Neutrophil (primary cell): ENCODE measurements around the gene PIK3R6.

Experiments
- H3K27ac ChIP-seq: fragments of 200-600 bp; sonication (generic); 2 replicates; pipeline ENCODE4 v1.5.1; 2016; ENCODE audit warnings: mild to moderate bottlenecking, moderate library complexity
- H3K27me3 ChIP-seq: fragments of 200-600 bp; sonication (generic); 2 replicates; pipeline ENCODE4 v1.6.0; 2016; ENCODE audit warnings: mild to moderate bottlenecking
- H3K36me3 ChIP-seq: fragments of 200-600 bp; sonication (generic); 2 replicates; pipeline ENCODE4 v1.5.1; 2017
- H3K4me1 ChIP-seq, 2 experiments: fragments of 200-600 bp in 1 of 2; sonication (generic) in 1 of 2; 1 replicate in 1 of 2; 2 replicates in 1 of 2; pipeline versions ENCODE4 v1.5.1 to v1.6.1; 2013 to 2016; ENCODE audit warnings: low read depth in 1 of 2, low read length in 1 of 2, mild to moderate bottlenecking in 1 of 2, moderate library complexity in 1 of 2; ENCODE audit not compliant: control insufficient read depth in 1 of 2, insufficient read depth in 1 of 2
- H3K4me3 ChIP-seq, 2 experiments: fragments of 200-600 bp in 1 of 2; sonication (generic) in 1 of 2; 1 replicate in 1 of 2; 2 replicates in 1 of 2; pipeline ENCODE4 v1.5.1; 2013 to 2016; ENCODE audit warnings: low read depth in 1 of 2, low read length in 1 of 2, mild to moderate bottlenecking in 1 of 2, moderate library complexity in 1 of 2
- H3K9me3 ChIP-seq: fragments of 200-600 bp; sonication (generic); 2 replicates; pipeline ENCODE4 v1.5.1; 2016
- CTCF ChIP-seq: fragments of 200-600 bp; sonication (generic); IDR thresholded peaks from 2 replicates; pipeline ENCODE4 v1.5.1; 2016; ENCODE audit warnings: antibody characterized with exemption

PIK3R6 gene

DNA sequence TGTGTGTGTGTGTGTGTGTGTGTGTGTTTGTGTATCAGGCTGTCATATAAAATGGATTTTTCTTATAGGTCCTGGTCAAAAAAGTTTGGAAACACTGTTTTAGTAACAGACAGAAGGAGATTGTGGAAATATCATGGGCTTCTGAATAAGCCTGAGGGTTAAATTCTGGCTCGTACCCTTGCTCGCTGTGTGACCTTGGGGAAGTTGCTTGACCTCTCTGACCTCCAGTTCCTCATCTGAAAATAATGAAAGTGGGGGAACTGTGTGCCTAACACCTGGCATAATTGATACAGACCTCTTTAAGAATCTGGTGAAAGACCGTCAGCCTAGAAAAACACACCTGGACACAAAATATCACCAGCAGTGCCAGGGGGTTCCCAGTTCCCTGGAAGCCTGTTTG, 25.6 kb upstream of the PIK3R6 start:
- peaks cover 16 to 18% of the 10 kb centered on the region in 2 experiments for H3K4me1 ChIP-seq
- peaks cover 99% of the 10 kb centered on the region for H3K36me3 ChIP-seq
- H3K27ac ChIP-seq: peak overlapping the region; percentile 61
- TF ChIP-seq CTCF: no peak
- H3K27me3 ChIP-seq: no peaks in the 10 kb centered on the region
- H3K4me3 ChIP-seq: no peak overlapping the region
- H3K9me3 ChIP-seq: no peaks in the 10 kb centered on the region

GRCh38 chr17:8892338-8892690, 24.8 kb upstream of the PIK3R6 start:
- no peaks in the 10 kb centered on the region for H3K9me3 ChIP-seq
- no peak for TF ChIP-seq CTCF
- no peak overlapping the region for H3K4me3 ChIP-seq
- H3K4me1 ChIP-seq: peaks cover 9 to 10% of the 10 kb centered on the region in 2 experiments
- peaks cover 99% of the 10 kb centered on the region for H3K36me3 ChIP-seq
- no peaks in the 10 kb centered on the region for H3K27me3 ChIP-seq
- peak overlapping the region; percentile 61 for H3K27ac ChIP-seq

- Histone ChIP-seq H3K9me3 (no peaks in the 10 kb centered on the region), H3K4me3 (no peak overlapping the region), H3K36me3 (peaks cover 99% of the 10 kb centered on the region), H3K27me3 (no peaks in the 10 kb centered on the region), H3K27ac (no peak overlapping the region), H3K4me1 (peaks cover 0 to 4% of the 10 kb centered on the region in 2 experiments)
- TF ChIP-seq CTCF: no peak
These were observed 23.2 kb upstream of the PIK3R6 start for GRCh38 chr17:8890671-8891070.

- Histone ChIP-seq H3K27me3 (no peaks in the 10 kb centered on the region), H3K27ac (peak overlapping the region; percentile 15), H3K4me1 (no peaks in the 10 kb centered on the region), H3K4me3 (no peak overlapping the region), H3K9me3 (no peaks in the 10 kb centered on the region), H3K36me3 (peaks cover 99% of the 10 kb centered on the region)
- no peak for TF ChIP-seq CTCF
These were observed 22.2 kb upstream of the PIK3R6 start for GRCh38 chr17:8889458-8890210.

DNA sequence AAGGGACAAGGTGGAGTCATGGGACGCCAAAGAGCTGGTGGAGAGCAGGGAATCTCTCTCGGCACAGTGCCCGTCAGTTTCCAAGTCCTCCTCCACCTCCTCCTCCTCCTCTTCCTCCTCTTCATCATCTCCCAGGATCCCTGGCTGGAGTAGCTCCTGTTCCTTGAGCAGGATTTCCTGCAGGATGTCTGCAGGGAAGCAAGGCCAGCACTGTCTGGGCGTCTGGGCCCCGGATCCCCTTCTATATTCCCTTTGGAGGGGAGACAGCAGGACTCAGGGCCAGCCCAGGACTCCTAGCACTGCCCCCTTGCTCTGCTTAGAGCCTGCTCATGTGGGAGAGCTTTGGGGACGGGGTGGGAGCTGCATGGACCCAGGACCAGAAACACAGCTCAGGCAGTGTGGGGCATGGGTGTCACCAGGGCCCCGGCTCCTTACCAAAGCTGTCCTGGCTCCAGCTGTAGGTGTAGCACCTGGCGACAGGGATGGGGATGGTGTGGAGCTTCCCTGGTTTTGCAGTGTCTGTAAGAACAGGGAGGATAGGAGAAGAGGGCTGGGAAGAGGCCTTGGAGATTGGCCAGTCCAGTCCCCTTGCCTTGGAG, 21.3 kb upstream of the PIK3R6 start:
- Histone ChIP-seq H3K36me3 (peaks cover 99% of the 10 kb centered on the region), H3K27me3 (no peaks in the 10 kb centered on the region), H3K4me3 (no peak overlapping the region), H3K27ac (peak overlapping the region; percentile 18), H3K4me1 (no peaks in the 10 kb centered on the region), H3K9me3 (no peaks in the 10 kb centered on the region)
- no peak for TF ChIP-seq CTCF
